H9 (cell line): ENCODE data around the gene SHANK1. TPM values are rescaled to one million over a fixed set of nuclear protein-coding genes. Genes with fewer than 3 reads are reported as not detected.
"Not testable (repeated sequence)": the region's sequence is repeated elsewhere in the genome, so short reads cannot be mapped to it uniquely, and the experiment has no call there.

Source experiments
- DNase-seq: peaks from one replicate; pipeline ENCODE4 v3.0.0-alpha.2; 2017
- H2AFZ ChIP-seq: one replicate; pipeline ENCODE4 v1.6.1; 2013; ENCODE audit warnings: mild to moderate bottlenecking, low read length, control low read depth, moderate library complexity
- H2AK5ac ChIP-seq: 2 replicates; pipeline ENCODE4 v1.6.1; 2013; ENCODE audit warnings: low read length, control low read depth, mixed read lengths; ENCODE audit not compliant: insufficient read length
- H2BK120ac ChIP-seq: one replicate; pipeline ENCODE4 v1.6.1; 2013; ENCODE audit warnings: low read depth, mild to moderate bottlenecking, low read length, control low read depth, inconsistent platforms; ENCODE audit not compliant: poor library complexity, severe bottlenecking
- H2BK12ac ChIP-seq: 2 replicates; pipeline ENCODE4 v1.6.1; 2013; ENCODE audit warnings: low read length, control low read depth, mixed read lengths, low read depth; ENCODE audit not compliant: insufficient read length
- H2BK15ac ChIP-seq: 2 replicates; pipeline ENCODE4 v1.6.1; 2013; ENCODE audit warnings: low read depth, low read length, control low read depth
- H2BK20ac ChIP-seq: one replicate; pipeline ENCODE4 v1.6.1; 2013; ENCODE audit warnings: low read depth, mild to moderate bottlenecking, low read length, control low read depth, inconsistent platforms; ENCODE audit not compliant: poor library complexity, severe bottlenecking
- H2BK5ac ChIP-seq: 2 replicates; pipeline ENCODE4 v1.6.1; 2013; ENCODE audit warnings: low read length, control low read depth, mixed read lengths; ENCODE audit not compliant: insufficient read length
- H3K14ac ChIP-seq: 2 replicates; pipeline ENCODE4 v1.6.1; 2013; ENCODE audit warnings: low read length, control low read depth; ENCODE audit not compliant: insufficient read depth
- H3K18ac ChIP-seq: 2 replicates; pipeline ENCODE4 v1.6.1; 2013; ENCODE audit warnings: low read depth, mild to moderate bottlenecking, mixed read lengths, low read length, control low read depth; ENCODE audit not compliant: insufficient read length
- H3K23ac ChIP-seq: 2 replicates; pipeline ENCODE4 v1.6.1; 2013; ENCODE audit warnings: low read length, control low read depth, mixed read lengths, low read depth; ENCODE audit not compliant: insufficient read length
- H3K23me2 ChIP-seq: 2 replicates; pipeline ENCODE4 v1.6.1; 2013; ENCODE audit warnings: low read depth, mild to moderate bottlenecking, mixed read lengths, low read length, control low read depth; ENCODE audit not compliant: insufficient read length, poor library complexity, severe bottlenecking
- H3K27ac ChIP-seq: 2 replicates; pipeline ENCODE4 v1.5.1; 2013; ENCODE audit warnings: low read length, control low read depth, mixed read lengths, low read depth; ENCODE audit not compliant: insufficient read length
- H3K27me3 ChIP-seq: 2 replicates; pipeline ENCODE4 v1.6.1; 2013; ENCODE audit warnings: low read length, control low read depth, inconsistent platforms; ENCODE audit not compliant: insufficient read depth
- H3K4ac ChIP-seq: 2 replicates; pipeline ENCODE4 v1.6.1; 2013; ENCODE audit warnings: low read depth, mild to moderate bottlenecking, control low read depth, inconsistent platforms, low read length, moderate library complexity
- H3K4me1 ChIP-seq: 2 replicates; pipeline ENCODE4 v1.6.1; 2013; ENCODE audit warnings: low read length, control low read depth, inconsistent platforms; ENCODE audit not compliant: insufficient read depth
- H3K4me2 ChIP-seq: 2 replicates; pipeline ENCODE4 v1.6.1; 2013; ENCODE audit warnings: low read length, control low read depth, mixed read lengths; ENCODE audit not compliant: insufficient read length, insufficient read depth
- H3K56ac ChIP-seq: 2 replicates; pipeline ENCODE4 v1.6.1; 2013; ENCODE audit warnings: low read depth, mild to moderate bottlenecking, mixed read lengths, low read length, control low read depth; ENCODE audit not compliant: insufficient read length
- H3K79me1 ChIP-seq: 2 replicates; pipeline ENCODE4 v1.6.1; 2013; ENCODE audit warnings: low read depth, mild to moderate bottlenecking, moderate library complexity, low read length, control low read depth, inconsistent platforms; ENCODE audit not compliant: insufficient read depth, poor library complexity, severe bottlenecking
- H3K79me2 ChIP-seq: 2 replicates; pipeline ENCODE4 v1.6.1; 2013; ENCODE audit warnings: low read length, control low read depth, inconsistent platforms; ENCODE audit not compliant: insufficient read depth
- H3K9ac ChIP-seq: 2 replicates; pipeline ENCODE4 v1.6.1; 2013; ENCODE audit warnings: low read length, control low read depth, mixed read lengths; ENCODE audit not compliant: insufficient read length; ENCODE audit errors: extremely low read depth
- H3K9me3 ChIP-seq: one replicate; pipeline ENCODE4 v1.6.1; 2013; ENCODE audit warnings: low read depth, low read length, inconsistent platforms; ENCODE audit not compliant: control insufficient read depth
- H3T11ph ChIP-seq: one replicate; pipeline ENCODE4 v1.6.1; 2013; ENCODE audit warnings: mild to moderate bottlenecking, low read length, control low read depth, inconsistent platforms
- H4K20me1 ChIP-seq: one replicate; pipeline ENCODE4 v1.6.1; 2013; ENCODE audit not compliant: control insufficient read depth, insufficient read length, insufficient read depth
- H4K5ac ChIP-seq: 2 replicates; pipeline ENCODE4 v1.6.1; 2013; ENCODE audit warnings: low read depth, mild to moderate bottlenecking, mixed read lengths, low read length, control low read depth; ENCODE audit not compliant: insufficient read length
- H4K8ac ChIP-seq: replicated peaks from 2 replicates; pipeline ENCODE4 v1.6.1; 2013; ENCODE audit warnings: low read length, control low read depth, mixed read lengths, low read depth; ENCODE audit not compliant: insufficient read length
- H4K91ac ChIP-seq: 2 replicates; pipeline ENCODE4 v1.6.1; 2013; ENCODE audit warnings: low read depth, mild to moderate bottlenecking, moderate library complexity, mixed read lengths, low read length, control low read depth; ENCODE audit not compliant: insufficient read length
- H3K27ac Mint-ChIP-seq, 3 experiments: 2 replicates in 2 of 3; 3 replicates in 1 of 3; pipeline ENCODE4 v1.8.0; 2020 to 2021; ENCODE audit warnings: mixed read lengths in 3 of 3, mild to moderate bottlenecking in 1 of 3, moderate library complexity in 1 of 3
- H3K27me3 Mint-ChIP-seq: 2 replicates; pipeline ENCODE4 v1.8.0; 2021; ENCODE audit warnings: low read depth, mild to moderate bottlenecking, moderate library complexity, mixed read lengths
- H3K36me3 Mint-ChIP-seq, 3 experiments: 2 replicates in 2 of 3; 3 replicates in 1 of 3; pipeline ENCODE4 v1.8.0; 2020 to 2021; ENCODE audit warnings: low read depth in 3 of 3, mixed read lengths in 3 of 3; ENCODE audit not compliant: insufficient read depth in 1 of 3
- H3K4me1 Mint-ChIP-seq, 2 experiments: 2 replicates each; pipeline ENCODE4 v1.8.0; 2020; ENCODE audit warnings: mixed read lengths in 2 of 2
- H3K4me3 Mint-ChIP-seq, 2 experiments: 2 replicates in 1 of 2; 3 replicates in 1 of 2; pipeline ENCODE4 v1.8.0; 2020 to 2021; ENCODE audit warnings: mild to moderate bottlenecking in 2 of 2, mixed read lengths in 2 of 2, moderate library complexity in 1 of 2
- H3K9me3 Mint-ChIP-seq, 2 experiments: 2 replicates in 1 of 2; 3 replicates in 1 of 2; pipeline ENCODE4 v1.8.0; 2020; ENCODE audit warnings: mild to moderate bottlenecking in 2 of 2, mixed read lengths in 2 of 2, moderate library complexity in 1 of 2
- CTCF ChIP-seq: fragments of 200-600 bp; sonication (generic); conservative IDR thresholded peaks from 3 replicates; pipeline ENCODE4 v1.8.0; 2021; ENCODE audit warnings: antibody characterized with exemption, mild to moderate bottlenecking
- WGBS: extraction: QIAGEN DNeasy Blood & Tissue Kit; methylation state at CpG from one replicate; pipeline ENCODE4 v1.1.7; 2013; ENCODE audit warnings: missing lambda C conversion rate, low lambda C conversion rate, mixed read lengths; ENCODE audit not compliant: insufficient read length; ENCODE audit errors: extremely low coverage; 5-methylcytosine and 5-hydroxymethylcytosine counted together
- total RNA-seq: library from RNA; stranded (reverse); gene quantifications from 2 replicates; pipeline ENCODE4 v1.2.1, GENCODE V29; 2021

SHANK1 gene
- total RNA-seq, 1 experiment from 2014 or later: 1.7 TPM

GRCh38 chr19:50624949-50625600 lies 94.5 kb downstream of the SHANK1 start:
- Histone ChIP-seq H3K79me1 (no peaks in the 10 kb centered on the region), H4K5ac (no peak overlapping the region), H2AFZ (no peak overlapping the region), H4K91ac (no peak overlapping the region), H3K14ac (no peak overlapping the region), H3T11ph (no peak overlapping the region), H2AK5ac (no peak overlapping the region), H4K20me1 (no peaks in the 10 kb centered on the region), H3K27ac (no peak overlapping the region), H2BK20ac (no peak overlapping the region), H2BK12ac (no peak overlapping the region), H3K9me3 (no peaks in the 10 kb centered on the region), H3K4me2 (no peak overlapping the region), H2BK120ac (no peak overlapping the region), H3K4ac (no peak overlapping the region), H3K4me1 (no peaks in the 10 kb centered on the region), H2BK5ac (no peak overlapping the region), H3K56ac (no peak overlapping the region), H3K23ac (no peak overlapping the region), H3K23me2 (no peaks in the 10 kb centered on the region), H3K18ac (no peak overlapping the region), H2BK15ac (no peak overlapping the region), H3K79me2 (no peaks in the 10 kb centered on the region), H3K9ac (no peak overlapping the region), H3K27me3 (no peaks in the 10 kb centered on the region), H4K8ac (no peak overlapping the region)
- Mint-ChIP-seq H3K4me3 (no peak overlapping the region), H3K27ac (no peak overlapping the region), H3K36me3 (no peaks in the 10 kb centered on the region; a peak in 1 of 7 replicates), H3K27me3 (peaks cover 24% of the 10 kb centered on the region), H3K4me1 (peaks cover 0 to 6% of the 10 kb centered on the region in 2 experiments; a peak in 1 of 4 replicates), H3K9me3 (no peaks in the 10 kb centered on the region)
- TF ChIP-seq CTCF: no peak
- no peak for DNase-seq
- WGBS: no CpG with 5 or more reads among the region's 44 CpGs

- not testable (repeated sequence) for H4K5ac ChIP-seq, H3K27me3 Mint-ChIP-seq, H3K4me1 ChIP-seq, H3K4me3 Mint-ChIP-seq, H3K36me3 Mint-ChIP-seq, H2AK5ac ChIP-seq, H3K27ac ChIP-seq, H4K91ac ChIP-seq, H3K23me2 ChIP-seq, H3K9me3 ChIP-seq, H3K4me2 ChIP-seq, H3K79me1 ChIP-seq, H3K23ac ChIP-seq, H2BK120ac ChIP-seq, H4K20me1 ChIP-seq, H3K27ac Mint-ChIP-seq, H2BK15ac ChIP-seq, H3K4me1 Mint-ChIP-seq, H4K8ac ChIP-seq, H2AFZ ChIP-seq, H2BK5ac ChIP-seq, H3K56ac ChIP-seq, H3K9me3 Mint-ChIP-seq, H3K4ac ChIP-seq, DNase-seq, H3K27me3 ChIP-seq, H2BK20ac ChIP-seq, H2BK12ac ChIP-seq, H3K79me2 ChIP-seq, H3K14ac ChIP-seq, H3T11ph ChIP-seq, H3K18ac ChIP-seq, H3K9ac ChIP-seq
- WGBS: no CpG with 5 or more reads among the region's 5 CpGs
Measured at GRCh38 chr19:50620394-50620906, 99.2 kb downstream of the SHANK1 start.
